OCI-LY1 (cell line): Measurements from ENCODE around the gene UNC13D.

Experiments
- H2AFZ ChIP-seq: fragments of 200-600 bp; sonication (generic), shearing (Covaris generic); 2 replicates; pipeline ENCODE4 v1.6.0; 2014; ENCODE audit warnings: antibody characterized with exemption, mild to moderate bottlenecking, low read length
- H3F3A ChIP-seq: fragments of 200-600 bp; sonication (generic), shearing (Covaris generic); 2 replicates; pipeline ENCODE4 v1.6.0; 2014; ENCODE audit warnings: mild to moderate bottlenecking, antibody characterized with exemption, low read length, moderate library complexity; ENCODE audit not compliant: insufficient read depth
- H3K27ac ChIP-seq: fragments of 200-600 bp; sonication (generic); 2 replicates; pipeline ENCODE4 v1.5.1; 2014; ENCODE audit warnings: low read length, mixed run types, mild to moderate bottlenecking, low read depth; ENCODE audit not compliant: poor library complexity, severe bottlenecking
- H3K27me3 ChIP-seq: fragments of 200-600 bp; sonication (generic); 2 replicates; pipeline ENCODE4 v1.6.0; 2014; ENCODE audit warnings: antibody characterized with exemption, mild to moderate bottlenecking, low read length, moderate library complexity; ENCODE audit not compliant: insufficient read depth
- H3K36me3 ChIP-seq: fragments of 200-600 bp; sonication (generic); 2 replicates; pipeline ENCODE4 v1.6.1; 2014; ENCODE audit warnings: mild to moderate bottlenecking, antibody characterized with exemption, low read length, moderate library complexity, mixed read lengths; ENCODE audit not compliant: insufficient read depth
- H3K4me1 ChIP-seq: fragments of 200-600 bp; sonication (generic); 2 replicates; pipeline ENCODE4 v1.5.1; 2014; ENCODE audit warnings: mild to moderate bottlenecking, low read length, moderate library complexity; ENCODE audit not compliant: insufficient read depth, severe bottlenecking
- H3K4me2 ChIP-seq: fragments of 200-600 bp; sonication (generic), shearing (Covaris generic); 2 replicates; pipeline ENCODE4 v1.6.1; 2014; ENCODE audit warnings: low read length
- H3K4me3 ChIP-seq: fragments of 200-600 bp; sonication (generic); 2 replicates; pipeline ENCODE4 v1.5.1; 2014; ENCODE audit warnings: low read length, low read depth, mild to moderate bottlenecking, mixed read lengths; ENCODE audit not compliant: poor library complexity, severe bottlenecking
- H3K79me2 ChIP-seq: fragments of 200-600 bp; shearing (Covaris generic); 2 replicates; pipeline ENCODE4 v1.6.1; 2016; ENCODE audit warnings: mixed run types, low read length, mixed read lengths; ENCODE audit not compliant: insufficient read depth
- H3K9ac ChIP-seq: fragments of 200-600 bp; sonication (generic), shearing (Covaris generic); 2 replicates; pipeline ENCODE4 v1.6.1; 2014; ENCODE audit warnings: mild to moderate bottlenecking, low read length, mixed read lengths
- H3K9me2 ChIP-seq: fragments of 200-600 bp; sonication (generic), shearing (Covaris generic); 2 replicates; pipeline ENCODE4 v1.6.1; 2014; ENCODE audit warnings: low read depth, mild to moderate bottlenecking, low read length, mixed read lengths
- H3K9me3 ChIP-seq: fragments of 200-600 bp; shearing (Covaris generic); 2 replicates; pipeline ENCODE4 v1.6.1; 2014; ENCODE audit warnings: low read length, mixed read lengths
- H4K20me1 ChIP-seq: fragments of 200-600 bp; sonication (generic), shearing (Covaris generic); 2 replicates; pipeline ENCODE4 v1.6.0; 2016; ENCODE audit warnings: mild to moderate bottlenecking, low read length; ENCODE audit not compliant: insufficient read depth
- CTCF ChIP-seq: fragments of 200-600 bp; sonication (generic), shearing (Covaris generic); IDR thresholded peaks from 2 replicates; pipeline ENCODE4 v1.5.1; 2017; ENCODE audit warnings: mild to moderate bottlenecking, antibody characterized with exemption, low read length, moderate library complexity, mixed read lengths
- EZH2 ChIP-seq: fragments of 200-600 bp; sonication (generic), shearing (Covaris generic); IDR thresholded peaks from 2 replicates; pipeline ENCODE4 v1.8.0; 2017; ENCODE audit warnings: borderline replicate concordance, mixed run types, mild to moderate bottlenecking, antibody characterized with exemption, low read length, moderate library complexity, mixed read lengths

The UNC13D gene

GRCh38 chr17:75848523-75849278 is 4.5 kb upstream of the UNC13D start:
- Histone ChIP-seq H3K9ac (no peak overlapping the region), H3K27me3 (no peaks in the 10 kb centered on the region), H3F3A (no peaks in the 10 kb centered on the region), H3K4me2 (no peak overlapping the region), H3K4me3 (no peak overlapping the region), H3K36me3 (peaks cover 53% of the 10 kb centered on the region; the same call in 1 of the 2 replicates), H2AFZ (no peak overlapping the region), H3K4me1 (peaks cover 6% of the 10 kb centered on the region), H3K79me2 (no peaks in the 10 kb centered on the region), H3K27ac (no peak overlapping the region), H3K9me2 (no peaks in the 10 kb centered on the region), H3K9me3 (no peaks in the 10 kb centered on the region), H4K20me1 (no peaks in the 10 kb centered on the region)
- TF ChIP-seq EZH2 (no peak), CTCF (peak; percentile 92)

GRCh38 chr17:75847614-75848522 is 3.7 kb upstream of the UNC13D start:
- no peaks in the 10 kb centered on the region for H3K79me2 ChIP-seq
- peaks cover 53% of the 10 kb centered on the region; the same call in 1 of the 2 replicates for H3K36me3 ChIP-seq
- peaks cover 6% of the 10 kb centered on the region for H3K4me1 ChIP-seq
- H3K9ac ChIP-seq, result no peak overlapping the region
- no peaks in the 10 kb centered on the region for H3K27me3 ChIP-seq
- H3K27ac ChIP-seq, result no peak overlapping the region
- no peaks in the 10 kb centered on the region for H4K20me1 ChIP-seq
- H3K4me3 ChIP-seq, result no peak overlapping the region
- H2AFZ ChIP-seq, result no peak overlapping the region
- TF ChIP-seq CTCF (no peak), EZH2 (no peak)
- H3K4me2 ChIP-seq, result no peak overlapping the region
- no peaks in the 10 kb centered on the region for H3K9me2 ChIP-seq
- no peaks in the 10 kb centered on the region for H3F3A ChIP-seq
- H3K9me3 ChIP-seq, result no peaks in the 10 kb centered on the region

DNA sequence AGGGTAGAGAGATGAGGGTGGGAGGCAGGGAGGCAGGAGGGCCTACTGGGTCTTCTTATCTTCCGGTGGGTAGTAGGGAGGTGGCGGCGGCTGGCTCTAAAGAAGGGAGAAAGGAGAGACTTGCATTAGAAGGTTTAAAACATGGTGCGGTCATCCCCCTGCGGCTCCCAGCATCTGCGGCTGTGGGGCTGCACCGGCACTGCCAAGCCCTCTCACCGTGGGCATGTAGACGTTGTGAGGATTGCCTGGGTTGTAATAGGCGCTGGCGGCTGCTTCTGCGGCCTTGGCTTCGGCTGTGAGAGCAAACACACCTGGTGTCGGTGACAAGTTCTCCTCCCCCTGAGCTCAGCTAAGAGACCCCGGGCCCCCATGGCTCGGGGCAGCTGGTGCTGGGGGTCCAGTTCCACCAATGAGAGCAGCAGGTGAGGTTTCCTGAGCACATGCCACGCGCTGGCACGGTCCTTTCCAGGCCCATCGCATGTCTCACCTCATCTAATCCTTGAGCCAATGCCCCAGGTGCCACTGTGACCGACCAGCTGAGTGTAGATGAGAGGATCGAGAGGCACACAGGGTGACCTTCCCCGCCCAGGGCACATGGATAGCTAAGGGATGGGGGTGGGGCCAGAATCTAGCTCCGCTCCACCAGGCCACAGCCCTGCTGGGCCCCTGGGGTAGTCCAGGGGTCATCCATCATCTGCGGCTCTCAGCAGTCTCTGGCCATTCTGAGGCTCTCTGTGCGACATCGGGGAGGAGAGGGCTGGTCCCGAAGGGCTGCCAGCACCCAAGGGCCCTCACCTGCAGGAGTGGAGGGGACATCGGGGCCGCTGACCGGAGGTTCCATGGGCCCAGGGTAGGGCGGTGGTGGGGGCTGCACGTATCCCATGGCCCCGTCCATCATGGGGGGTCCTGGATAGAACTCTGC is 2.7 kb upstream of the UNC13D start:
- no peak overlapping the region for H3K9ac ChIP-seq
- H3K4me1 ChIP-seq, result peaks cover 6% of the 10 kb centered on the region
- TF ChIP-seq CTCF, result no peak
- TF ChIP-seq EZH2, result no peak

More for the DNA sequence above, 2.7 kb upstream of the UNC13D start:
- Histone ChIP-seq H3K9me2 (no peaks in the 10 kb centered on the region), H3K79me2 (no peaks in the 10 kb centered on the region), H3K4me2 (no peak overlapping the region), H3K36me3 (peaks cover 53% of the 10 kb centered on the region; the same call in 1 of the 2 replicates), H4K20me1 (no peaks in the 10 kb centered on the region), H3K4me3 (no peak overlapping the region), H3K27ac (no peak overlapping the region), H3F3A (no peaks in the 10 kb centered on the region), H3K9me3 (no peaks in the 10 kb centered on the region), H2AFZ (no peak overlapping the region), H3K27me3 (no peaks in the 10 kb centered on the region)
